ENCODE data around the gene SEMA4C.

SEMA4C gene

DNA sequence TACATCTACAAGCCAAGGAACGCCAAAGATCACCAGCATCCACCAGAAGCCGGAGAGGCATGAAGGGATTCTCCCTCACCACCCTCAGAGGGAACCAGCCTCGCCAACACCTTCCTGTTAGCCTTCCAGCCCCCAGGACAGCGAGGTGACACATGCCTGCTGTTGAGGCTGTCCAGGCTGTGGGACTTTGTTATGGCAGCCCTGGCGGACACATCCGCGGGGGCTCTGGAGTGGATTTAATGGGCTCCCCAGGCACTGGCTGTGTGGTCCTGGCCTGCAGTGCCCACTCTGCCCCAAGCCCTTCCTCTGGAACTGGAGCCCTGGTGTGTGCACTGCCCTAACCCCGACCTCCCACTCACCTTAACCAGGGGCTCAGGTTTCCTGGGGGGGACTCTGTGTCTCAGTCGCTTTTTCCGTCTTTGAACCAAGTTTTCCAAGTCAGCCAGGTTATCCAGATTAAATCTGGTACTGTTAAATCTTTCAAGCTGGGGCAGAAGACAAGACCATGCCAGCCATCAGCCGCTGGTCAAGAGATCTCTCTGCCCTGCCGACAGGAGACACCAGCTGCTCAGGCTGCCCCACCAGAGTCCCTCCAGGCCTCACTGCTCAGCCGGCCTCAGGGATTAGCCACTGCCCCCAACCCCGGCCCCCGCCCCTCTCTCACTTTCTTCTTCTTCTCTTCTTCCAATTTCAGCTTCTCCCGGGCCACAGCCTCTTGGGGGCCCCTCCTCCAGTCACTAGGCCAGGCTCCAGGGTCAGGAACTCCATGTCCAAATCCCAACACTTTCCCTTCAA, 28.0 kb downstream of the SEMA4C start:
- Histone ChIP-seq H3K27ac (ENCODE audit: low read length) (no peak overlapping the region), H3K9ac (ENCODE audit: low read length) (no peak overlapping the region), H3K9me3 (ENCODE audit: control insufficient read depth, low read depth, low read length) (no peaks in the 10 kb centered on the region), H3K4me3 (ENCODE audit: low read length) (no peak overlapping the region), H3K36me3 (ENCODE audit: control insufficient read depth, low read depth, low read length) (no peaks in the 10 kb centered on the region), H3K4me1 (ENCODE audit: control insufficient read depth, low read depth, low read length) (no peaks in the 10 kb centered on the region), H3K27me3 (ENCODE audit: control insufficient read depth, insufficient read depth, low read length) (no peaks in the 10 kb centered on the region)

DNA sequence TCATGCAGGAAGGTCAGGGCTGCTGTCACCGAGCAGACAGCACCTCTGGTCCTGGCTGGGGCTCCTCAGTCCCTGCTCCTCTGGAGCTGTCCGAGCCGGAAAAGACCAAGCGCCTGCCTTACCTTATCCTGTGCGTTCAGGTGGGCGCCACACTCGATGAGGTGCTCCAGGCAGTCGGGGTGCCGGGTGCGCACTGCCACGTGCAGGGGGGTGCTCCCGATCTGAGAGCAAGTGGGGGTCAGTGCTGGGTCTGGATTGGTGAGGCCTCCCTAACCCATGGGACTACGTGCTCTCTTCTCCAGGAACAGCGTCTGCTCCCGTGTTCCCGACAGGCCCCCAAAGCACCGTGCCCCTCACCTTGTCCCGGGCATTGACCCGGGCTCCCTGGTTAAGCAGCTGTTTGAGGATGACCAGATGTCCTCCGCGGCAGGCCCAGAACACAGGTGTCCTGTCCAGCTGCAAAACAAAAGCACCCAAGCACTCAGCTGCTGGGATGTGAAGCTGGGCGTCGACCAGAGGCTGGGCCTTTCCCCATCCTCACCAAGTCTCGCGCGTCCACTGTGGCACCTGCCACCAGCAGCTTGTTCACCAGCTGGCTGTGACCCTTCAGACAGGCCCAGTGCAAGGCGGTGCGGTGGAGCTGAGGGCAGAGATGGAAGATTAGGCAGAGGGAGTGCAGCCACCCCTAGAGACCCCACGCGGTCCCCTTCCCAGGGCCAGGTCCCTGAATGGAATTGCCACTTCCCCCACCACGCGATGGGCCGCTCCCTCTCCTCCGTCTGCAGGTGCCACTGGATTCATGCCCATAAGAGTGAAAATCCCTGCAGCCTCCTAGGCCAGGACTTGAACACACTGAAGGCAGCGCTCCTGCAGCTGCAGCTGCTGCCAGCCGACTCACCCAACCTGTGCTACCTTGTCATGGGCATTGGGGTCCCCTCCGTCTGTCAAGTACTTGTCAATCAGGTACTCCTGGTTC, 29.7 kb downstream of the SEMA4C start:
- Histone ChIP-seq H3K36me3 (ENCODE audit: control insufficient read depth, low read depth, low read length) (no peaks in the 10 kb centered on the region), H3K9ac (ENCODE audit: low read length) (no peak overlapping the region), H3K4me3 (ENCODE audit: low read length) (no peak overlapping the region), H3K27ac (ENCODE audit: low read length) (no peak overlapping the region), H3K4me1 (ENCODE audit: control insufficient read depth, low read depth, low read length) (no peaks in the 10 kb centered on the region), H3K27me3 (ENCODE audit: control insufficient read depth, insufficient read depth, low read length) (no peaks in the 10 kb centered on the region), H3K9me3 (ENCODE audit: control insufficient read depth, low read depth, low read length) (no peaks in the 10 kb centered on the region)

DNA sequence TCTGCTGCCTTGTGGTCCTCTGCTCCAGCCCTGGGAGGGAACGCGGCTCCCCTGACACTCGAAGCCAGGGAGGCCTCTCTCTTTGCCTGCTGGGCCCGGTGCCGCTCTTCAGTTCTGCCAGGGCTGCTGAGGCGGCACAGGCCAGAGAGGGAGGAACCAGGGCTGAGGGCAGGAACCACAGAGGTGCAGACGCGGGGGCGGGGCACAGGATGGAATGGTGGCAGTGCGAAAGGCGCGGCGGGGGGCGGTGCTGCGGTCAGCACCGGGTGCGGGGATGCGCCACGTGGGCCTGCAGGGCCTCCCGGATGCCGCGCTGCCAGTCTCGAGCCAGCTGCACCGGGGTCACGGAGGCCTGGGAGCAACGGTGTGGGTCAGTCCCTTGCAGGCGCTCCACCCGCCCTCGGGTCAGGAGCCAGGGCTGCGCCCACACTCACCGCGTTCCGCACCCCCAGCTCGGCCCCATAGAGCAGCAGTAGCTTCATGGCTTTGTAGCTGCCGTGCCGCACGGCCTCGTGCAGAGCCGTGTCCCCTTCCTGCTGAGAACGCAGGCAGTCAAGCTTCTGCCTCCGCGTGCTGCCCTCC, 30.5 kb downstream of the SEMA4C start:
- Histone ChIP-seq H3K36me3 (ENCODE audit: control insufficient read depth, low read depth, low read length) (peaks cover 5% of the 10 kb centered on the region), H3K4me1 (ENCODE audit: control insufficient read depth, low read depth, low read length) (no peaks in the 10 kb centered on the region), H3K27ac (ENCODE audit: low read length) (no peak overlapping the region), H3K4me3 (ENCODE audit: low read length) (no peak overlapping the region), H3K27me3 (ENCODE audit: control insufficient read depth, insufficient read depth, low read length) (no peaks in the 10 kb centered on the region), H3K9ac (ENCODE audit: low read length) (no peak overlapping the region), H3K9me3 (ENCODE audit: control insufficient read depth, low read depth, low read length) (no peaks in the 10 kb centered on the region)

DNA sequence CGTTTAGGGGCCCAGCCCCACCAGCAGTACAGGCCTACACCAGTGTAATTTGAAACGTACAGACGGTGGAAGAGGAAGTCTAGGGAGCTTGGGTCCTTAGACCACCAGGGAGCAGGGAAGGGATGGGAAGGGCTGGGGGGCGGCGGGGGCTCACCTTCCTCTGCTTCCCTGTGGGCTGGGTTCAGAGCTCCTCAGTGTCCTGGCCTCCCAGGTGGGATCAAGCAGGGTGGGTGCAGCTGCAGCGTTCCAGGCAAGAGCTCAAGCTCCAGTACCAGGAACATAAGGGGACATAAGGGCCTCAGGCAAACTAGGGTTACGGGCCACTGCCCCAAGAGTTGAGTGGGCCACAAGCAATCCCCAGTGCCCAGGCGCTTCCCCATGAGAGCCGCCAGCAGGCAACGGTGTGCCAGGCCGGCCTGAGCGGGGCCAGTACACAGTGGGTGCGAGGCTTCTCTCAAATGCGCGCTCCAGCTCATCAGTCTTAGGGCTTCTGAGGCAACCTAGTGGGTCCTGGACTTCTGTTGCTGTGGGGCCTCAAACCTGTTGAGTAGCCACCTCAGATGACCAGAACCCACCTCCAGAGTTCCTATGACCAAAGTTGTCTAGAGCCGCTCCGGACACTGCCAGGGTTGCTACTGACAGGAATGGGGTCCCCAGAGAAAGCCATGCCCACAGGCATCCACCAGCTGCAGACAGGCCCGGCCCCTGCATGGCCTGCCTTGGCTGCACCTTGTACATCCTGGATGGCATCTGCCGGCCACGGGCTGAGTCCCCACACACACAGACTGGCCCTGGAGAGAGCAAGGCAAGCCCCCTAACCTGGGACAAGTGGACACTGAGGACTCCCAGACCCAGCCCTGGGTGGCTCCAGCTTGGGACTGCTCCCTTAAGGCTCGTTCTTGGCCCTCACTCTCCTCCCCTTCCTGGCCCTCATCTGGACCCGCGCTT, 31.3 kb downstream of the SEMA4C start:
- H3K9me3 ChIP-seq (ENCODE audit: control insufficient read depth, low read depth, low read length) = no peaks in the 10 kb centered on the region
- no peaks in the 10 kb centered on the region for H3K27me3 ChIP-seq (ENCODE audit: control insufficient read depth, insufficient read depth, low read length)
- H3K4me3 ChIP-seq (ENCODE audit: low read length) = no peak overlapping the region
- no peak overlapping the region for H3K27ac ChIP-seq (ENCODE audit: low read length)
- H3K9ac ChIP-seq (ENCODE audit: low read length) = no peak overlapping the region
- H3K36me3 ChIP-seq (ENCODE audit: control insufficient read depth, low read depth, low read length) = peaks cover 6% of the 10 kb centered on the region
- H3K4me1 ChIP-seq (ENCODE audit: control insufficient read depth, low read depth, low read length) = peaks cover under 1% of the 10 kb centered on the region

DNA sequence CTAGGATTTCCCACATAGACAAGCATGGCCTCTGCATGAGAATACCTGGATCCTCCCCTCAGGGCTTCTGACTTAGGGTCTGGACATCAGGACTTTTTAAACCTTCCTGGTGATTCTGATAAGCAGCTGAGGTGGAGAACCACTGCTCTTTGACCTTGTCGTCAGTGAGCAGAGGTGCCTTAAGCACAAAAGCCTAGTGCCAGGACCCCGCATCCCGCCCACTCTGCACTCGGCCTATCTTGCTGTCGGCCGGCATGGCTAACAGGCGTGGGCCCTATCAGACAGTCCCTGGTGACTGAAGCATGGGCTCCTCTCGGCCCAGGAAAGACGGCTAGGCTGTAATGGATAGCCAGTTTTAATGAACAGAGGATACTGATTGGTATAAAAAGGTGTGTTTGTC, 32.3 kb downstream of the SEMA4C start:
- peaks cover 9% of the 10 kb centered on the region for H3K4me1 ChIP-seq (ENCODE audit: control insufficient read depth, low read depth, low read length)
- H3K9ac ChIP-seq (ENCODE audit: low read length) = no peak overlapping the region
- no peak overlapping the region for H3K4me3 ChIP-seq (ENCODE audit: low read length)
- no peaks in the 10 kb centered on the region for H3K27me3 ChIP-seq (ENCODE audit: control insufficient read depth, insufficient read depth, low read length)
- H3K36me3 ChIP-seq (ENCODE audit: control insufficient read depth, low read depth, low read length) = peaks cover 6% of the 10 kb centered on the region
- no peak overlapping the region for H3K27ac ChIP-seq (ENCODE audit: low read length)
- H3K9me3 ChIP-seq (ENCODE audit: control insufficient read depth, low read depth, low read length) = no peaks in the 10 kb centered on the region

DNA sequence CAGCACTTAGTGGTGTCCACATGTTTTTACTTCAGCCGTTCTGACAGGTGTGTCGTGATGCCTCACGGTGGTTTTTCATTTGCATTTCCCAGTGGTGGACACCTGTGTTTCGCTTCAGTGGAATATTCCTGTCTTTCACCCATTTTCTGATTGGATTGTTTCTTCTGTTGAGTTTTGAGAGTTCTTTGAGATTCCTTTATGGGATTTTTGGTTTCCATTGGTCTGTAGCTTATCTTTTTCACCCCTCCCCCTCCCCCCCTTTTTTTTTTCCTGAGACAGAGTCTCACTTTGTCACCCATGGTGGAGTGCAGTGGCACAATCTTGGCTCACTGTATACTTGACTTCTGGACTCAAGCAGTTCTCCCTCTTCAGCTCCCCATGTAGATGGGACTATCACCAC, 34.0 kb downstream of the SEMA4C start:
- H3K27me3 ChIP-seq (ENCODE audit: control insufficient read depth, insufficient read depth, low read length) = no peaks in the 10 kb centered on the region
- no peaks in the 10 kb centered on the region for H3K9me3 ChIP-seq (ENCODE audit: control insufficient read depth, low read depth, low read length)
- H3K9ac ChIP-seq (ENCODE audit: low read length) = no peak overlapping the region
- no peak overlapping the region for H3K4me3 ChIP-seq (ENCODE audit: low read length)
- no peak overlapping the region for H3K27ac ChIP-seq (ENCODE audit: low read length)
- H3K4me1 ChIP-seq (ENCODE audit: control insufficient read depth, low read depth, low read length) = peaks cover 17% of the 10 kb centered on the region
- peaks cover 13% of the 10 kb centered on the region for H3K36me3 ChIP-seq (ENCODE audit: control insufficient read depth, low read depth, low read length)

DNA sequence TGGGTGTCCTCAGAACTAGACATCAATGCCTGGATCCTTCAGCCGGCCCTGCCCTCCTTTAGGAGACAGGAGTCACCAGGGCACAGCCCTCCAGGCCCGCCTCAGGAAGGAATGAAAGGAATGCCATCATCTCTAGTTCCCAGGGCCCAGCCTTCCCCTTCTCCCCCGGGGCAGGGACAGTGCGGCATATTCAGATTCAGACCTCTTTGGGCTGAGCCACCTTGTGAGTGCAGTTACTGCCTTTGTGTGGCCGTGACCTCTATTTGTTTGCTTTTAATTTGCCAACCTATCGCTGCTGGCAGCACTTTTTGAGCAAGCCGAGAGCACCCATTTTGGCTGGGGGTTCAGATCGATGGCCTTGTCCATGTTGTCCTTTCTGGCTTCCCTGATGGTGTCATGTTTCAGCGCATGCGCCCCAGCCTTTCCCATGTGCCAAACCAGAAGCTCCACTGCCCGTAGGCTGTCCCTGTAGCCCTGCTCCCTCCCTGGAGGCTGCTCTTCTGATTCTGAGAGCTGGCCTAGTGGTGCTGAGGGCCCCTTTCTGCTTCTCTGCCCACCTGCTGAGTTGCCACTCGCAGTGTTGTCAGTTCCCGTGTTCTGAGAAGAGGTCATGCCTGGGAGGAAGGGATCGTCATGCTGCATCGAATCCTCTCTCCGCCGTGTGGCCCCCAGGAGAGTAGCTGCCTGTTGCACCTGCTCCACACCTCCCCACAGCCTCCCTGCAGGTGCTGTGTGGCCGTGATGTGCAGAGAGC, 36.9 kb downstream of the SEMA4C start:
- Histone ChIP-seq H3K9me3 (ENCODE audit: control insufficient read depth, low read depth, low read length) (no peaks in the 10 kb centered on the region), H3K9ac (ENCODE audit: low read length) (peak overlapping the region; percentile 48), H3K36me3 (ENCODE audit: control insufficient read depth, low read depth, low read length) (peaks cover 38% of the 10 kb centered on the region), H3K27me3 (ENCODE audit: control insufficient read depth, insufficient read depth, low read length) (no peaks in the 10 kb centered on the region), H3K4me1 (ENCODE audit: control insufficient read depth, low read depth, low read length) (peaks cover 17% of the 10 kb centered on the region), H3K27ac (ENCODE audit: low read length) (no peak overlapping the region), H3K4me3 (ENCODE audit: low read length) (peak overlapping the region; percentile 63)

DNA sequence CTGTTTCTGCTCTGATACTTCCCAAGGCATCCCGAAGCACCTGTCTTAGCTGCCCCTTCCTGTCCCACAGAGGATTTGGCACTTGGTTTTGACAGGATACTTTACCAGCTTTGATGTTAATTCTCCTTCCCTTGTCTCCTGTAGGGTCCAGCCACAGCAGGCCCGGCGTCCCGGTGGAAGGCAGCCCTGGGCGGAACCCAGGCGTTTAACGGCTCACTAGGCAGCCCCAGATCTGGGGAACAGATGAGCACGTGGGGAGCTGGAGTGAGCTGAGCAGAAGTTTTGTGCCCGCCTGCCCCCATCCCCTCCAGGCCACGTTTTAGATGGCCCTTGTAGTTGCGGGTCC, 37.5 kb downstream of the SEMA4C start:
- Histone ChIP-seq H3K4me3 (ENCODE audit: low read length) (peak overlapping the region; percentile 63), H3K9ac (ENCODE audit: low read length) (peak overlapping the region; percentile 48), H3K9me3 (ENCODE audit: control insufficient read depth, low read depth, low read length) (no peaks in the 10 kb centered on the region), H3K4me1 (ENCODE audit: control insufficient read depth, low read depth, low read length) (peaks cover 17% of the 10 kb centered on the region), H3K36me3 (ENCODE audit: control insufficient read depth, low read depth, low read length) (peaks cover 44% of the 10 kb centered on the region), H3K27ac (ENCODE audit: low read length) (no peak overlapping the region), H3K27me3 (ENCODE audit: control insufficient read depth, insufficient read depth, low read length) (no peaks in the 10 kb centered on the region)

DNA sequence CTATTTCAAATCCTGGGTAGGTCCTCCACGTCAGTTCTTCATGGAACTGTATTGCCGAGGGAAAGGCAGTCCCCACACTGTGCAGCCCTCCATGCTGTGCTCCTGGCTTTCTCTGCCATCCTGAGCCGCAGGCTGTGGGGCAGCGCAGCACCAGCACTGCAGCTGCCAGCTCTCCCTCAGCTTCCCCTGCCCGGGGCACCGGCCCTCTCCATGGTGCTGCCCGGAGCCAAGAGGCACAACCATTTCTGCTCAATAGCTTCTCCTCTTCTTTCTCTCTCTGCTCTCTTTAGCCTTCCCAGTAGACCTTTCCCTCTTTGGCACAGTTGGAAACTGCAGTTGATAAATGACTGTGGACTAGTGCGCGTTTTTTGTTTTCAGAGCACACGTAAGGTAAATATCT, 38.2 kb downstream of the SEMA4C start:
- Histone ChIP-seq H3K4me3 (ENCODE audit: low read length) (no peak overlapping the region), H3K9ac (ENCODE audit: low read length) (no peak overlapping the region), H3K27ac (ENCODE audit: low read length) (no peak overlapping the region), H3K36me3 (ENCODE audit: control insufficient read depth, low read depth, low read length) (peaks cover 47% of the 10 kb centered on the region), H3K9me3 (ENCODE audit: control insufficient read depth, low read depth, low read length) (no peaks in the 10 kb centered on the region), H3K4me1 (ENCODE audit: control insufficient read depth, low read depth, low read length) (peaks cover 17% of the 10 kb centered on the region), H3K27me3 (ENCODE audit: control insufficient read depth, insufficient read depth, low read length) (no peaks in the 10 kb centered on the region)

DNA sequence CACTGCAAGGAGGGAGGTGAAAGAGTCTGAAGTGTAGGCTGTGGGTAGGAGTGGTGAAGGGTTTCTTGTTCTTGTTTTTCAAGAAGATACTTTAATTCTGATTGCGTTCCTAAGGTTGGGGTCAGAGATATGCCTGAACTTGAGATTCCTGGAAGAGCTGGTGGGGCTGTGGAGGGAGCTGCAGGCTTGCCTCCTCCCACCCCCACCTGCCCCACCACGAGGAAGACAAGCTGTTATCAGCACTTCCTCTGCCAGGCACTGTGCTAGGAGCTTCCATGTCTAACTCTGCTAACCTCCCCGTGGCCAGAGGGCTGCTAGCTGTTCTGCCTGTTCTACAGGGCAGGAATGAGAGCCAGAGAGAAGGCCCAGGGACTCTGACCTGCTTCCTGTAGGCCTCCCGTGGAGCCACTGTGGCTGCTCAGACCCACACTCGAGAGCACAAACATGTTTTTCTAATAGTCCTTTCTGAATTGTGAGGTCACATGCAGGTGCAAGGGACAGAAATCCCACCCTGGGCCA, 39.8 kb downstream of the SEMA4C start:
- H3K4me3 ChIP-seq (ENCODE audit: low read length) = no peak overlapping the region
- H3K36me3 ChIP-seq (ENCODE audit: control insufficient read depth, low read depth, low read length) = peaks cover 50% of the 10 kb centered on the region
- no peak overlapping the region for H3K27ac ChIP-seq (ENCODE audit: low read length)
- no peaks in the 10 kb centered on the region for H3K9me3 ChIP-seq (ENCODE audit: control insufficient read depth, low read depth, low read length)
- H3K4me1 ChIP-seq (ENCODE audit: control insufficient read depth, low read depth, low read length) = peaks cover 17% of the 10 kb centered on the region
- H3K27me3 ChIP-seq (ENCODE audit: control insufficient read depth, insufficient read depth, low read length) = no peaks in the 10 kb centered on the region
- no peak overlapping the region for H3K9ac ChIP-seq (ENCODE audit: low read length)
